H9 (cell line): ENCODE results near the gene IRF1. TPM values are rescaled to one million over a fixed set of nuclear protein-coding genes. Genes with fewer than 3 reads are reported as not detected.

Experiments used
- DNase-seq: peaks from one replicate; pipeline ENCODE4 v3.0.0-alpha.2; 2017
- H2AFZ ChIP-seq: one replicate; pipeline ENCODE4 v1.6.1; 2013; ENCODE audit warnings: mild to moderate bottlenecking, low read length, control low read depth, moderate library complexity
- H2AK5ac ChIP-seq: 2 replicates; pipeline ENCODE4 v1.6.1; 2013; ENCODE audit warnings: low read length, control low read depth, mixed read lengths; ENCODE audit not compliant: insufficient read length
- H2BK120ac ChIP-seq: one replicate; pipeline ENCODE4 v1.6.1; 2013; ENCODE audit warnings: low read depth, mild to moderate bottlenecking, low read length, control low read depth, inconsistent platforms; ENCODE audit not compliant: poor library complexity, severe bottlenecking
- H2BK12ac ChIP-seq: 2 replicates; pipeline ENCODE4 v1.6.1; 2013; ENCODE audit warnings: low read length, control low read depth, mixed read lengths, low read depth; ENCODE audit not compliant: insufficient read length
- H2BK15ac ChIP-seq: 2 replicates; pipeline ENCODE4 v1.6.1; 2013; ENCODE audit warnings: low read depth, low read length, control low read depth
- H2BK20ac ChIP-seq: one replicate; pipeline ENCODE4 v1.6.1; 2013; ENCODE audit warnings: low read depth, mild to moderate bottlenecking, low read length, control low read depth, inconsistent platforms; ENCODE audit not compliant: poor library complexity, severe bottlenecking
- H2BK5ac ChIP-seq: 2 replicates; pipeline ENCODE4 v1.6.1; 2013; ENCODE audit warnings: low read length, control low read depth, mixed read lengths; ENCODE audit not compliant: insufficient read length
- H3K14ac ChIP-seq: 2 replicates; pipeline ENCODE4 v1.6.1; 2013; ENCODE audit warnings: low read length, control low read depth; ENCODE audit not compliant: insufficient read depth
- H3K18ac ChIP-seq: 2 replicates; pipeline ENCODE4 v1.6.1; 2013; ENCODE audit warnings: low read depth, mild to moderate bottlenecking, mixed read lengths, low read length, control low read depth; ENCODE audit not compliant: insufficient read length
- H3K23ac ChIP-seq: 2 replicates; pipeline ENCODE4 v1.6.1; 2013; ENCODE audit warnings: low read length, control low read depth, mixed read lengths, low read depth; ENCODE audit not compliant: insufficient read length
- H3K23me2 ChIP-seq: 2 replicates; pipeline ENCODE4 v1.6.1; 2013; ENCODE audit warnings: low read depth, mild to moderate bottlenecking, mixed read lengths, low read length, control low read depth; ENCODE audit not compliant: insufficient read length, poor library complexity, severe bottlenecking
- H3K27ac ChIP-seq: 2 replicates; pipeline ENCODE4 v1.5.1; 2013; ENCODE audit warnings: low read length, control low read depth, mixed read lengths, low read depth; ENCODE audit not compliant: insufficient read length
- H3K27me3 ChIP-seq: 2 replicates; pipeline ENCODE4 v1.6.1; 2013; ENCODE audit warnings: low read length, control low read depth, inconsistent platforms; ENCODE audit not compliant: insufficient read depth
- H3K4ac ChIP-seq: 2 replicates; pipeline ENCODE4 v1.6.1; 2013; ENCODE audit warnings: low read depth, mild to moderate bottlenecking, control low read depth, inconsistent platforms, low read length, moderate library complexity
- H3K4me1 ChIP-seq: 2 replicates; pipeline ENCODE4 v1.6.1; 2013; ENCODE audit warnings: low read length, control low read depth, inconsistent platforms; ENCODE audit not compliant: insufficient read depth
- H3K4me2 ChIP-seq: 2 replicates; pipeline ENCODE4 v1.6.1; 2013; ENCODE audit warnings: low read length, control low read depth, mixed read lengths; ENCODE audit not compliant: insufficient read length, insufficient read depth
- H3K56ac ChIP-seq: 2 replicates; pipeline ENCODE4 v1.6.1; 2013; ENCODE audit warnings: low read depth, mild to moderate bottlenecking, mixed read lengths, low read length, control low read depth; ENCODE audit not compliant: insufficient read length
- H3K79me1 ChIP-seq: 2 replicates; pipeline ENCODE4 v1.6.1; 2013; ENCODE audit warnings: low read depth, mild to moderate bottlenecking, moderate library complexity, low read length, control low read depth, inconsistent platforms; ENCODE audit not compliant: insufficient read depth, poor library complexity, severe bottlenecking
- H3K79me2 ChIP-seq: 2 replicates; pipeline ENCODE4 v1.6.1; 2013; ENCODE audit warnings: low read length, control low read depth, inconsistent platforms; ENCODE audit not compliant: insufficient read depth
- H3K9ac ChIP-seq: 2 replicates; pipeline ENCODE4 v1.6.1; 2013; ENCODE audit warnings: low read length, control low read depth, mixed read lengths; ENCODE audit not compliant: insufficient read length; ENCODE audit errors: extremely low read depth
- H3K9me3 ChIP-seq: one replicate; pipeline ENCODE4 v1.6.1; 2013; ENCODE audit warnings: low read depth, low read length, inconsistent platforms; ENCODE audit not compliant: control insufficient read depth
- H3T11ph ChIP-seq: one replicate; pipeline ENCODE4 v1.6.1; 2013; ENCODE audit warnings: mild to moderate bottlenecking, low read length, control low read depth, inconsistent platforms
- H4K20me1 ChIP-seq: one replicate; pipeline ENCODE4 v1.6.1; 2013; ENCODE audit not compliant: control insufficient read depth, insufficient read length, insufficient read depth
- H4K5ac ChIP-seq: 2 replicates; pipeline ENCODE4 v1.6.1; 2013; ENCODE audit warnings: low read depth, mild to moderate bottlenecking, mixed read lengths, low read length, control low read depth; ENCODE audit not compliant: insufficient read length
- H4K8ac ChIP-seq: replicated peaks from 2 replicates; pipeline ENCODE4 v1.6.1; 2013; ENCODE audit warnings: low read length, control low read depth, mixed read lengths, low read depth; ENCODE audit not compliant: insufficient read length
- H4K91ac ChIP-seq: 2 replicates; pipeline ENCODE4 v1.6.1; 2013; ENCODE audit warnings: low read depth, mild to moderate bottlenecking, moderate library complexity, mixed read lengths, low read length, control low read depth; ENCODE audit not compliant: insufficient read length
- H3K27ac Mint-ChIP-seq, 3 experiments: 2 replicates in 2 of 3; 3 replicates in 1 of 3; pipeline ENCODE4 v1.8.0; 2020 to 2021; ENCODE audit warnings: mixed read lengths in 3 of 3, mild to moderate bottlenecking in 1 of 3, moderate library complexity in 1 of 3
- H3K27me3 Mint-ChIP-seq: 2 replicates; pipeline ENCODE4 v1.8.0; 2021; ENCODE audit warnings: low read depth, mild to moderate bottlenecking, moderate library complexity, mixed read lengths
- H3K36me3 Mint-ChIP-seq, 3 experiments: 2 replicates in 2 of 3; 3 replicates in 1 of 3; pipeline ENCODE4 v1.8.0; 2020 to 2021; ENCODE audit warnings: low read depth in 3 of 3, mixed read lengths in 3 of 3; ENCODE audit not compliant: insufficient read depth in 1 of 3
- H3K4me1 Mint-ChIP-seq, 2 experiments: 2 replicates each; pipeline ENCODE4 v1.8.0; 2020; ENCODE audit warnings: mixed read lengths in 2 of 2
- H3K4me3 Mint-ChIP-seq, 2 experiments: 2 replicates in 1 of 2; 3 replicates in 1 of 2; pipeline ENCODE4 v1.8.0; 2020 to 2021; ENCODE audit warnings: mild to moderate bottlenecking in 2 of 2, mixed read lengths in 2 of 2, moderate library complexity in 1 of 2
- H3K9me3 Mint-ChIP-seq, 2 experiments: 2 replicates in 1 of 2; 3 replicates in 1 of 2; pipeline ENCODE4 v1.8.0; 2020; ENCODE audit warnings: mild to moderate bottlenecking in 2 of 2, mixed read lengths in 2 of 2, moderate library complexity in 1 of 2
- WGBS: extraction: QIAGEN DNeasy Blood & Tissue Kit; methylation state at CpG from one replicate; pipeline ENCODE4 v1.1.7; 2013; ENCODE audit warnings: missing lambda C conversion rate, low lambda C conversion rate, mixed read lengths; ENCODE audit not compliant: insufficient read length; ENCODE audit errors: extremely low coverage; 5-methylcytosine and 5-hydroxymethylcytosine counted together
- total RNA-seq: library from RNA; stranded (reverse); gene quantifications from 2 replicates; pipeline ENCODE4 v1.2.1, GENCODE V29; 2021
- TF ChIP-seq, protein P1 (sequence below): fragments of 200-600 bp; sonication (generic); conservative IDR thresholded peaks from 3 replicates; pipeline ENCODE4 v1.8.0; 2021; ENCODE audit warnings: antibody characterized with exemption, mild to moderate bottlenecking

IRF1 gene
- total RNA-seq, 1 experiment from 2014 or later = 8.7 TPM

DNA sequence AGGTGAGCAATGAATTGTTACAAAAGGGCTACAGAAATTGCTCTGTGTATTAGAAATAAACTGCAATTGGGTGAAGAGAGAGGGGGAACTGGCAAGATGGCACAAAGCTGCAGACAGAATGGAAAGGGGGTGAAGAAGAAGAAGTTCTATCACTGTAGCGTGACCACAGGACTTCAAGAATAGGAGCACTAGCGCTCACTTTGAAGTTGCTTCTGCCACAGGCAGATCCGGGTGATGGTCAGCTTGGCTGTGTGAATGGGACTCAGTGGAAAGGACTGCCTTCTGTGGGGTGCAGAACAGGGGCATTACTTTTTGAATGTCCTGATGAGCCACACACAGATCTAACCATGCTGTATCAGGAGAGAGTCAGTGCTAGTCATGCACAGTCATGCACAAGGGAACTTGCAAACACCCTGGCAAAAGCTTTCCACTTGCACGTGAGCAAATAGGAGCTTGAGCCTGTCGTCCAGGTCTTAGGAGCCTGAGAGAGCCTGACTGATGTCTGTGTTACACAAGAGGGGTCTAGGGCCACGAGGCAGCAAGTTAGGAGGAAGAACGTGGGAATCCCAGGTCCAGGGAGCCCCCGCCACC, 36.5 kb upstream of the IRF1 start:
- Histone ChIP-seq H2AK5ac (no peak overlapping the region), H3K23me2 (no peaks in the 10 kb centered on the region), H2BK120ac (no peak overlapping the region), H2BK12ac (no peak overlapping the region), H3K18ac (no peak overlapping the region), H3K14ac (no peak overlapping the region), H3K79me1 (no peaks in the 10 kb centered on the region), H3K9me3 (no peaks in the 10 kb centered on the region), H3K27ac (no peak overlapping the region), H2AFZ (no peak overlapping the region), H4K20me1 (no peaks in the 10 kb centered on the region), H3K79me2 (no peaks in the 10 kb centered on the region), H3K56ac (no peak overlapping the region), H2BK5ac (no peak overlapping the region), H4K91ac (no peak overlapping the region), H2BK20ac (no peak overlapping the region), H4K8ac (no peak overlapping the region), H3K23ac (no peak overlapping the region), H4K5ac (no peak overlapping the region), H3K4me2 (peak overlapping the region; percentile 21), H3K9ac (no peak overlapping the region), H3K4ac (no peak overlapping the region), H3T11ph (no peak overlapping the region), H3K4me1 (no peaks in the 10 kb centered on the region), H2BK15ac (no peak overlapping the region), H3K27me3 (no peaks in the 10 kb centered on the region)
- DNase-seq = no peak
- Mint-ChIP-seq H3K4me1 (peaks cover 0 to 2% of the 10 kb centered on the region in 2 experiments; a peak in 2 of 4 replicates), H3K27me3 (peaks cover 15% of the 10 kb centered on the region), H3K9me3 (peaks cover 2 to 5% of the 10 kb centered on the region in 2 experiments; a peak in 2 of 5 replicates), H3K27ac (no peak overlapping the region), H3K4me3 (peak overlapping the region in 1 of 2 experiments; percentile 65; a peak in 2 of 5 replicates), H3K36me3 (no peaks in the 10 kb centered on the region)
- TF ChIP-seq, protein P1, sequence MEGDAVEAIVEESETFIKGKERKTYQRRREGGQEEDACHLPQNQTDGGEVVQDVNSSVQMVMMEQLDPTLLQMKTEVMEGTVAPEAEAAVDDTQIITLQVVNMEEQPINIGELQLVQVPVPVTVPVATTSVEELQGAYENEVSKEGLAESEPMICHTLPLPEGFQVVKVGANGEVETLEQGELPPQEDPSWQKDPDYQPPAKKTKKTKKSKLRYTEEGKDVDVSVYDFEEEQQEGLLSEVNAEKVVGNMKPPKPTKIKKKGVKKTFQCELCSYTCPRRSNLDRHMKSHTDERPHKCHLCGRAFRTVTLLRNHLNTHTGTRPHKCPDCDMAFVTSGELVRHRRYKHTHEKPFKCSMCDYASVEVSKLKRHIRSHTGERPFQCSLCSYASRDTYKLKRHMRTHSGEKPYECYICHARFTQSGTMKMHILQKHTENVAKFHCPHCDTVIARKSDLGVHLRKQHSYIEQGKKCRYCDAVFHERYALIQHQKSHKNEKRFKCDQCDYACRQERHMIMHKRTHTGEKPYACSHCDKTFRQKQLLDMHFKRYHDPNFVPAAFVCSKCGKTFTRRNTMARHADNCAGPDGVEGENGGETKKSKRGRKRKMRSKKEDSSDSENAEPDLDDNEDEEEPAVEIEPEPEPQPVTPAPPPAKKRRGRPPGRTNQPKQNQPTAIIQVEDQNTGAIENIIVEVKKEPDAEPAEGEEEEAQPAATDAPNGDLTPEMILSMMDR = peak; percentile 3; the same call in 2 of the 3 replicates
- no CpG with 5 or more reads among the region's 8 CpGs for WGBS
